ENCODE results near the gene GPR32.
"Not testable (repeated sequence)": the region's sequence is repeated elsewhere in the genome, so short reads cannot be mapped to it uniquely, and the experiment has no call there.

GRCh38 chr19:50811622-50812238 lies 41.5 kb downstream of the GPR32 start:
- not testable (repeated sequence) for TF ChIP-seq EZH2 (IDR thresholded peaks at IDR 0.05; ENCODE audit: borderline replicate concordance, insufficient read depth, low read depth, low read length, poor library complexity, severe bottlenecking); CTCF (IDR thresholded peaks at IDR 0.05)
